Measurements from ENCODE around the gene CPSF2.
"Not testable (repeated sequence)": the region's sequence is repeated elsewhere in the genome, so short reads cannot be mapped to it uniquely, and the experiment has no call there.

CPSF2 gene

DNA sequence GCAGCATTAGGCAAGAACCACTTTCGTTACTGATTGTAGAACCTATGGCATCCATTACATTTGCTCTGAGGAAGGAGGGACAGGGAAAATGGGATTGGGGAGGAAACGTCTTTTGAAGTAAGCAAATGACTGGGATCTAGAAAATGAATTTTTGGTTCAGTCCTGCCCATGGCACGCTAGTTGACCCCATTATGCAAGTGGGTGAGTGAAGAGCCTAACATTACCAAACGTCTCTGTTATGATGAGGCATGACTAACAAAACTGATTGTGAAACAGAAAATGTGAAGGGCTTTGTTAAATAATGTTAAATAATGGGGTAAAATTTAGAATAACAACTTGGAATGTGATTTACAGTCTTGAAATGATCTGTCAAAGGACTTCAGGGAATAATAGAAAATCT is 38.9 kb downstream of the CPSF2 start:
- DNase-seq (ENCODE audit: low read depth) = no peak

DNA sequence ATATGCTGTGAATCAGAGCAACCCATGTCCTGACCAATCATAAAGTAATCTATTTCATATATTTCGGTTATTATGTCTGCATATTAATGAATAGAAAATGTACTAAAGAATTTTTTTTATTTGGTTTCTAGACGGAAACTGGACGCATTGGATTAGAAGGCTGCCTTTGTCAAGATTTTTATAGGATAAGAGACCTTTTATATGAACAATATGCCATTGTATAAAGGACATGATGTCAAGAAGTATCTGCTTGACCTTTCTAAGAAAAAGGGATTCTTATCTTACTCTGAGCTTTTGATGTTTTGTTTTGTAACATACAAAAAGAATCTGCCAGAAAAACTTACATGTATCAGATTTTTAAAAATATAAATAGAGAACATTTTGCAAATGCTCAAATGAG is 39.8 kb downstream of the CPSF2 start:
- no peak for DNase-seq (ENCODE audit: low read depth)

- no peak for DNase-seq (ENCODE audit: low read depth)
Observed at GRCh38 chr14:92164958-92165357, 43.2 kb downstream of the CPSF2 start.

DNA sequence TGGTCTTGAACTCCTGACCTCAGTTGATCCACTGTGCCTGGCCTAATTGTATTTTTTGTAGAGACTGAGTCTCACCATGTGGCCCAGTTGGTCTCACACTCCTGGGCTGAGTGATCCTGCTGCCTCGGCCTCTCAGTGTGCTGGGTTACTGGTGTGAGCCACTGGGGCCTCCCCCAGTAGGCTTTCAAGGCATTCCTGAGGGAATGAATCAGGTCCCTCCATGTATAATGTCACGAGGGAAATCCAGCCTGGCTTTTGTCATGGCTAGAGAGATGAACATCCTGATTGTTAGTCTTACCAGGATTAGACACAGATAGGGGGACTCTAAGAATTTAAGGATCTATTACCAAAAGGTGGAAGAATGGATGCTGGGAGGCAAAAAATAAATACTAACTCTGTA is 51.9 kb downstream of the CPSF2 start:
- no peak for DNase-seq (ENCODE audit: low read depth)

- no peak for DNase-seq (ENCODE audit: low read depth)
Observed at GRCh38 chr14:92175811-92176210, 54.0 kb downstream of the CPSF2 start.

- DNase-seq (ENCODE audit: low read depth) = no peak
Observed at GRCh38 chr14:92176476-92176875, 54.7 kb downstream of the CPSF2 start.

GRCh38 chr14:92179178-92179577 is 57.4 kb downstream of the CPSF2 start:
- DNase-seq (ENCODE audit: low read depth) = not testable (repeated sequence)

DNA sequence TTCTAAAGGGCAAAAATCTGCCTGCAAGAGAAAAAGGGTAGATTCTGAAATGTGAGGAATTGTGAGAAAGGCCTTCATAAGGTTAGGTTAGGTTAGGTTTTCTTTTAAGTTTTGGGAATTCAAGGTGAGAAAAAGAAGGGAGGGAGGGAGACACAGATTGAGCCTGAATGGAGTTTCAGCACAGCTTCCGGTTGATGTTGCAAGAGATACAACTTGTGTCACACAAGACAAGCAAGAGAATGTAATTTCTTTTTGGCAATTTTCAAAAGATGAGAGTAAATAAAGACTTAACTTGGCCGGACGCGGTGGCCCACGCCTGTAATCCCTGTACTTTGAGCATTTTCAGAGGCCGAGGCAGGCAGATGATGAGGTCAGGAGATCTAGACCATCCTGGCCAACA is 63.8 kb downstream of the CPSF2 start:
- DNase-seq (ENCODE audit: low read depth) = no peak

DNA sequence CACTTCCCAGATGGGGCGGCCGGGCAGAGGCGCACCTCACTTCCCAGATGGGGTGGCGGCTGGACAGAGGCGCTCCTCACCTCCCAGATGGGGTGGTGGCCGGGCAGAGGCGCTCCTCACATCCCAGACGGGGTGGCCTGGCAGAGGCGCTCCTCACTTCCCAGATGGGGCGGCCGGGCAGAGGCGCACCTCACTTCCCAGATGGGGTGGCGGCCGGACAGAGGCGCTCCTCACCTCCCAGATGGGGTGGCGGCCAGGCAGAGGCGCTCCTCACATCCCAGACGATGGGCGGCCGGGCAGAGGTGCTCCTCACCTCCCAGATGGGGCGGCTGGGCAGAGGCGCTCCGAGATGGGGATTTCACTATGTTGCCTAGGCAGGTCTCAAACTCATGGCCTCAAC is 65.8 kb downstream of the CPSF2 start:
- not testable (repeated sequence) for DNase-seq (ENCODE audit: low read depth)

DNA sequence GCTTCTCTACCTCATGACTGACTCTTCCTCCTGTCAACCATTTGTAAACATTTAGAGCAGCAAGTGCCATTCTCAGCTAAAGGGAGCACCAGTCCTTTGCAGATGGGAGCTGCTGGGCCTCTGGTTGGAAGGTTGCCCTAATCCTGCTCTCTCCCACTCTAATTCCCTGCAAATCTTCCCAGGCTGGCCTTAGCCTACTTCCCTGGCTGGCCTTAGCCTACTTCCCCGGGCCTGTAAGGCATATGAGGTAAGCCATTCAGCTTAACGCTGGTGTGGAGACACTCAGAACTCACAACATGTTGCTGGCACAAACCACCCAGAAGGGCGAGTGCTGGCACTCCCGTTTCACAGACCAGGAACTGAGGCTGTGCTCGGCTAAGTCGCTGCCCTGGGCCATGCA is 69.0 kb downstream of the CPSF2 start:
- DNase-seq (ENCODE audit: low read depth) = no peak

DNA sequence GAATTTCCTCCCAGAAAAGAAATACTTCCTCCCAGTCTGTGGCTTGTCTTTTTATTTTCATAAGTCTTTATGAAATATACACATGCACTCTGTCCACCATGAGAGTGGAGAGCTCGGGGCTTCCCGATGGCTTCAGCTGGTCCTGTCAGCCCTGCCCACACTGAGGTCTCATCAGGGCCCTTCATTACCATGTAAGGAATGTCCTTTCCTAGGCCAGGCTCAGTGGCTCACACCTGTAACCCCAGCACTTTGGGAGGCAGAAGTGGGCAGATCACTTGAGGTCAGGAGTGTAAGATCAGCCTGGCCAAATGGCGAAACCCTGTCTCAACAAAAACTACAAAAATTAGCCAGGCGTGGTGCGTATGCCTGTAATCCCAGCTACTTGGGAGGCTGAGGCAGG is 77.0 kb downstream of the CPSF2 start:
- no peak for DNase-seq (ENCODE audit: low read depth)

- no peak for DNase-seq (ENCODE audit: low read depth)
Observed at GRCh38 chr14:92199763-92200162, 78.0 kb downstream of the CPSF2 start.

GRCh38 chr14:92203116-92203515 is 81.3 kb downstream of the CPSF2 start:
- DNase-seq (ENCODE audit: low read depth) = no peak

DNA sequence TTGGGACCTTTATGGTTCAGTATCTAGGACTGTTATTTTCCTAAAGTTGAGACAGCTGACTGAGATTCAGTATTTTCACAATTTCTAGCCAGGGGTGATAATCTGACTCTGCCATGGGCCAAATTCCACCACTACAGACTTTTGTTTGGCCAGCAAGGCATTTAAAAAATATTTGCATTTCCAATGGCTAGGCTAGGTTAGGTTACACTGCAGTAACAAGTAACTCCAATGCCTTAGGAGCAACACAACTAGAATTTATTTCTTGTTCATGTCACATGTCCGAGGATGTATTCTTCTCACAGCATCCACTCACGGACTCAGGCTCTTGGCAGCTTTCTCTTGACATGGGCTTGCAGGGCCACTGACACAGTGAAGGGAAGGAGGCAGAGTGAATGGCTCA is 83.0 kb downstream of the CPSF2 start:
- DNase-seq (ENCODE audit: low read depth) = no peak

GRCh38 chr14:92207012-92207927 is 85.5 kb downstream of the CPSF2 start:
- no peak for DNase-seq (ENCODE audit: low read depth)

GRCh38 chr14:92207928-92208265 is 86.1 kb downstream of the CPSF2 start:
- DNase-seq (ENCODE audit: low read depth) = no peak

DNA sequence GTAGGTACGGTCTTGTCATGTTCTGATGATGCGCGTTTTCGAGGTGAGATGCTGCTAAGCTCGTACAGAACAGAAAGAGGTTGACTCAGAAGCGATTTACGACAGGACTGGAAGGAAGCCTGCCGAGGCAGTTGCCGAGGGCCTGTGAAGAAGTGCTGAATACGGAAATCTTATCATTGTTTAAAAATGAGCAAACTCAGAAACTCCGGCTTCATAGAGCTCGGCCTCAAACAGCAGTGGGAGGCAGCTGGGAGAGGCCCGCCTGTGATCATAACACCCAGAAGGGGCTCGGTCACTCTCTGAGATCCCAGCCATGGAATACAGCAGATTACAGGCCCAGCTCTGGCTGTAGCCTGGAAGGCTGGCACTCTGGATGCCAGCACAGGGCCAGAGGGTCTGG is 87.4 kb downstream of the CPSF2 start:
- no peak for DNase-seq (ENCODE audit: low read depth)

DNA sequence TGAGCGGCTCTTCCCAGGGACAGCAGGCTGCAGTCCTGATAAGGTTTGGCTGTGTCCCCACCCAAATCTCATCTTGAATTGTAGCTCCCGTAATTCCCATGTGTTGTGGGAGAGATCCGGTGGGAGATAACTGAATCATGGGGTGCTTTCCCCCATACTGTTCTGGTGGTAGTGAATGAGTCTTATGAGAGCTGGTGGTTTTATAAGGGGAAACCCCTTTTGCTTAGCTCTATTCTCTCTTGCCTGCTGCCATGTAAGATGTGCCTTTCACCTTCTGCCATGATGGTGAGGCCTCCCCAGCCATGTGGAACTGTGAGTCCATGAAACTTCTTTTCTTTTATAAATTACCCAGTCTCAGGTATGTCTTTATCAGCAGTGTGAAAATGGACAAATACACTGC is 91.4 kb downstream of the CPSF2 start:
- DNase-seq (ENCODE audit: low read depth) = not testable (repeated sequence)

DNA sequence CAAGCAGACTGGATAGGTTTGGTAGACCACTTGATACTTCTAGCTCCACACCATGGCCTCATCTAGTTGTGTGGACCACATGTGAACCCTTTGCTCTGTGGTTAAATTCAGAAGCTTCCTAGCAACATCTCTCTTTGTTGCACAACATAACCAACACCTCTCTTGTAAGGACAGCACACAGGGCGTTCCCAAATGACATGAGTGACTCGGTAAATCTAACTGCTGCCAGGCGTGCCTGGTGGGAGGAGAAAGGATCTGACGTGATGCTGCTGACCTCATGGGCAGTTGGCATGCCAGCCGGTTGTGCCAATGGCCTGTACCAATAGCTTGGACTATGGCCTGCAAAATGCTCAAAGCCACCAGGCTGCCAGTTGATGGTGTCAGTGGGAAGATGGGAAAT is 93.8 kb downstream of the CPSF2 start:
- DNase-seq (ENCODE audit: low read depth) = no peak

DNA sequence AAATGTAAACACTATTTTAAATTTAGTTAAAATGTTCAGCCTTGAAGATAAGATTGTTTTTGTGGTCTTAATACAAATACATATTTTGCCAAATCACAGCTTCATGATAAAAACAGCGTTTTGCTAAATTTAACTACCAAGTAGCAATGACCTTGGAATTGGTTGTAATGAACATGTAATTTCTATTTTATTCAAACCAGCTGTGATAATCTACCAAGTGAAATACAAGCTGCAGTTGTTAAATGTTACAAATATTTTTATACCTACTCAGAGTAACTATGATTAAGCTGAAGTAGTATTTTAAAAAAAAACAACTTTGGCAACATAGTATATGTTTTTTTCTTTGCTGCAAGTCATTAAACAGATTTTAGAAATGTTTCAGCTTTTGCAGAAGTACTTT is 96.2 kb downstream of the CPSF2 start:
- no peak for DNase-seq (ENCODE audit: low read depth)
